Astrocyte of the spinal cord (primary cell): ENCODE results near the gene GRAP.
"Not testable (repeated sequence)": the region's sequence is repeated elsewhere in the genome, so short reads cannot be mapped to it uniquely, and the experiment has no call there.

Experiments used
- DNase-seq: peaks from one replicate; pipeline ENCODE4 v3.0.0; 2011; ENCODE audit warnings: low read depth, low spot score
- H3K4me3 ChIP-seq: 2 replicates; pipeline ENCODE4 v1.5.1; 2011; ENCODE audit warnings: low read depth, mild to moderate bottlenecking, low read length, moderate library complexity
- CTCF ChIP-seq: IDR thresholded peaks from 2 replicates; pipeline ENCODE4 v1.5.1; 2012; ENCODE audit warnings: low read depth, mild to moderate bottlenecking, low read length, inconsistent platforms
- in situ Hi-C: cut with HindIII; loops from 2 replicates; pipeline ENCODE4 v1.10.0; 2017; ENCODE audit warnings: low sequenced_read_pairs

GRAP gene

GRCh38 chr17:19024101-19025078, 22.4 kb downstream of the GRAP start:
- DNase-seq: no peak

GRCh38 chr17:19023209-19023999, 23.4 kb downstream of the GRAP start:
- no peak for TF ChIP-seq CTCF

More at GRCh38 chr17:19024101-19025078, 22.4 kb downstream of the GRAP start:
- in situ Hi-C loops: no loop called here
- no peak for TF ChIP-seq CTCF
- no peak overlapping the region for H3K4me3 ChIP-seq

GRCh38 chr17:19022747-19023146, 24.0 kb downstream of the GRAP start:
- no peak overlapping the region for H3K4me3 ChIP-seq
- in situ Hi-C loops: no loop called here
- TF ChIP-seq CTCF: no peak
- DNase-seq: no peak

More at GRCh38 chr17:19023209-19023999, 23.4 kb downstream of the GRAP start:
- in situ Hi-C loops: no loop called here
- DNase-seq: no peak
- no peak overlapping the region for H3K4me3 ChIP-seq

- in situ Hi-C loops: no loop called here
- no peak for TF ChIP-seq CTCF
- no peak for DNase-seq
- no peak overlapping the region for H3K4me3 ChIP-seq
These were observed 24.6 kb downstream of the GRAP start for GRCh38 chr17:19022128-19022527.

GRCh38 chr17:19021622-19022083, 25.1 kb downstream of the GRAP start:
- no peak for DNase-seq
- no peak overlapping the region for H3K4me3 ChIP-seq
- in situ Hi-C loops: no loop called here
- no peak for TF ChIP-seq CTCF

GRCh38 chr17:19021011-19021621, 25.6 kb downstream of the GRAP start:
- in situ Hi-C loops, DNase-seq, H3K4me3 ChIP-seq: not testable (repeated sequence)
